Smooth muscle cell (in vitro differentiated cells): ENCODE results near the gene ARHGAP27. TPM values are rescaled to one million over a fixed set of nuclear protein-coding genes. Genes with fewer than 3 reads are reported as not detected.
"Not testable (repeated sequence)": the region's sequence is repeated elsewhere in the genome, so short reads cannot be mapped to it uniquely, and the experiment has no call there.

ENCODE experiments used
- DNase-seq: peaks from one replicate; lab custom pipeline; 2025; ENCODE audit not compliant: unreplicated experiment; lab: John Stamatoyannopoulos, UW
- H2AFZ ChIP-seq: fragments of 200-600 bp; sonication (generic); 2 replicates; pipeline ENCODE4 v1.6.0; 2016; ENCODE audit warnings: antibody characterized with exemption, low read depth, mild to moderate bottlenecking
- H3F3A ChIP-seq: fragments of 200-600 bp; sonication (generic); 2 replicates; pipeline ENCODE4 v1.6.0; 2017; ENCODE audit warnings: antibody characterized with exemption, low read depth
- H3K27ac ChIP-seq: fragments of 200-600 bp; sonication (generic); 2 replicates; pipeline ENCODE4 v1.5.1; 2016; ENCODE audit warnings: low read depth, mild to moderate bottlenecking
- H3K27me3 ChIP-seq: fragments of 200-600 bp; sonication (generic); 2 replicates; pipeline ENCODE4 v1.6.1; 2016; ENCODE audit warnings: low read depth, mild to moderate bottlenecking
- H3K36me3 ChIP-seq: fragments of 200-600 bp; sonication (generic); 2 replicates; pipeline ENCODE4 v1.5.1; 2016; ENCODE audit warnings: low read depth
- H3K4me1 ChIP-seq: fragments of 200-600 bp; sonication (generic); 2 replicates; pipeline ENCODE4 v1.5.1; 2016; ENCODE audit warnings: low read depth
- H3K4me2 ChIP-seq: fragments of 200-600 bp; sonication (generic); 2 replicates; pipeline ENCODE4 v1.6.0; 2016; ENCODE audit warnings: mild to moderate bottlenecking
- H3K4me3 ChIP-seq: fragments of 200-600 bp; sonication (generic); 2 replicates; pipeline ENCODE4 v1.5.1; 2016; ENCODE audit warnings: mild to moderate bottlenecking
- H3K79me2 ChIP-seq: fragments of 200-600 bp; sonication (generic); 2 replicates; pipeline ENCODE4 v1.6.0; 2016; ENCODE audit warnings: low read depth, mild to moderate bottlenecking
- H3K9ac ChIP-seq: fragments of 200-600 bp; sonication (generic); 2 replicates; pipeline ENCODE4 v1.6.0; 2016; ENCODE audit warnings: low read depth
- H3K9me3 ChIP-seq: fragments of 200-600 bp; sonication (generic); replicated peaks from 2 replicates; pipeline ENCODE4 v1.5.1; 2016; ENCODE audit warnings: low read depth
- H4K20me1 ChIP-seq: fragments of 200-600 bp; sonication (generic); 2 replicates; pipeline ENCODE4 v1.6.0; 2016; ENCODE audit warnings: low read depth
- WGBS: methylation state at CpG from one replicate; pipeline ENCODE4 v1.1.7; 2016; ENCODE audit warnings: low lambda C conversion rate; 5-methylcytosine and 5-hydroxymethylcytosine counted together
- polyA plus RNA-seq: library from polyadenylated mRNA; unstranded; fragments of >200 nt; fragmentation: Nextera tagmentation; extraction: Ambion mirVana; gene quantifications from 2 replicates; pipeline ENCODE4 v1.2.1, GENCODE V29; 2016
- total RNA-seq: library from RNA; depleted of rRNA; stranded (reverse); fragments of >200 nt; gene quantifications from 2 replicates; pipeline ENCODE4 v1.2.3, GENCODE V29; 2014
- TF ChIP-seq, protein P1 (sequence below): fragments of 200-600 bp; sonication (generic); IDR thresholded peaks from 2 replicates; pipeline ENCODE4 v1.5.1; 2017; ENCODE audit warnings: borderline replicate concordance, mild to moderate bottlenecking, antibody characterized with exemption; ENCODE audit not compliant: insufficient read depth, poor library complexity, severe bottlenecking

Gene ARHGAP27
- total and polyA plus RNA-seq, 2 experiments from 2014 or later, result 3.6 to 3.7 TPM

DNA sequence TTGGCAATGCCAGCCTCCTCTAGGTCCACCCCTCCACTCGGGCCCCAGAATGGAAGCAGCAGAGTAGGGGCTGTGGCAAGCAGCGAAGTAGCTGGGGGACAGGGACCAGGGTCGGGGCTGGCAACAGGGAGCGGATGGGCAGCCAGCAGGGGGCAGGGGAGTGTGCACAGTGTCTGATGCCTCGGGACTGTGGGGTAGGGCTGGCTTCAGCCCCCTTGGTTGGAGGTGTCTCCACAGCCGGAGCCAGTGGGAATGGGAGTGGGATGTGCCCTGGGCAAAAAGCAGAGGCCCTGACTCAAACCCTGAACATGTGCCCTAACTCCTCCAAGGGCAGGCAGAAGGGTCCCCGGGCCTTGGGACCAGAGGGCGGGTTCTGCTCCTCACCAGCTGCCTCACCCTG is 18.5 kb upstream of the ARHGAP27 start:
- Histone ChIP-seq H3K4me3 (no peak overlapping the region), H3K79me2 (no peaks in the 10 kb centered on the region), H3K4me1 (no peaks in the 10 kb centered on the region), H3K9me3 (no peaks in the 10 kb centered on the region), H3K4me2 (no peak overlapping the region), H3K27ac (no peak overlapping the region), H3K9ac (no peak overlapping the region), H3K27me3 (no peaks in the 10 kb centered on the region), H2AFZ (no peak overlapping the region), H3K36me3 (no peaks in the 10 kb centered on the region), H3F3A (no peaks in the 10 kb centered on the region), H4K20me1 (no peaks in the 10 kb centered on the region)
- TF ChIP-seq, protein P1, sequence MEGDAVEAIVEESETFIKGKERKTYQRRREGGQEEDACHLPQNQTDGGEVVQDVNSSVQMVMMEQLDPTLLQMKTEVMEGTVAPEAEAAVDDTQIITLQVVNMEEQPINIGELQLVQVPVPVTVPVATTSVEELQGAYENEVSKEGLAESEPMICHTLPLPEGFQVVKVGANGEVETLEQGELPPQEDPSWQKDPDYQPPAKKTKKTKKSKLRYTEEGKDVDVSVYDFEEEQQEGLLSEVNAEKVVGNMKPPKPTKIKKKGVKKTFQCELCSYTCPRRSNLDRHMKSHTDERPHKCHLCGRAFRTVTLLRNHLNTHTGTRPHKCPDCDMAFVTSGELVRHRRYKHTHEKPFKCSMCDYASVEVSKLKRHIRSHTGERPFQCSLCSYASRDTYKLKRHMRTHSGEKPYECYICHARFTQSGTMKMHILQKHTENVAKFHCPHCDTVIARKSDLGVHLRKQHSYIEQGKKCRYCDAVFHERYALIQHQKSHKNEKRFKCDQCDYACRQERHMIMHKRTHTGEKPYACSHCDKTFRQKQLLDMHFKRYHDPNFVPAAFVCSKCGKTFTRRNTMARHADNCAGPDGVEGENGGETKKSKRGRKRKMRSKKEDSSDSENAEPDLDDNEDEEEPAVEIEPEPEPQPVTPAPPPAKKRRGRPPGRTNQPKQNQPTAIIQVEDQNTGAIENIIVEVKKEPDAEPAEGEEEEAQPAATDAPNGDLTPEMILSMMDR, result no peak
- WGBS, result 81% methylated on average over 8 of the region's 8 CpGs
- no peak for DNase-seq

DNA sequence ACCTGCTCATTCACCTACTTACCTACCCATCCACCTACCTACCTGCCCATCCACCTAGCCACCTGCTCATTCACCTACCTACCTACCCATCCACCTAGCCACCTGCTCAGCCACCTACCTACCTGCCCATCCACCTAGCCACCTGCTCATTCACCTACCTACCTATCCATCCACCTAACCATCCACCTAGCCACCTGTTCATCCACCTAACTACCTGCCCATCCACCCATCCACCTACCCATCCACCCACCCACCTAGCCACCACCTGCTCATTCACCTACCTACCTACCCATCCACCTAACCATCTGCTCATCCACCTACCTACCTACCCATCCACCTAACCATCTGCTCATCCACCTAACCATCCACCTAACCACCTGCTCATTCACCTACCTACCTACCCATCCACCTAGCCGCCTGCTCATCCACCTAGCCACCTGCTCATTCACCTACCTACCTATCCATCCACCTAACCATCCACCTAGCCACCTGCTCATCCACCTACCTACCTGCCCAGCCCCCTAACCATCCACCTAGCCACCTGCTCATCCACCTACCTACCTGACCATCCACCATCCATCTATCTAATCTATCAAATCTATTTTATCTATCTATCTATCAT is 17.1 kb upstream of the ARHGAP27 start:
- H3K9ac ChIP-seq, H3K4me2 ChIP-seq, H4K20me1 ChIP-seq, H3K79me2 ChIP-seq, H3K4me3 ChIP-seq, H3K9me3 ChIP-seq, DNase-seq, H3K27ac ChIP-seq, H3K4me1 ChIP-seq, H3F3A ChIP-seq, H2AFZ ChIP-seq, H3K36me3 ChIP-seq, H3K27me3 ChIP-seq: not testable (repeated sequence)
- 100% methylated on average over 1 of the region's 1 CpG for WGBS

DNA sequence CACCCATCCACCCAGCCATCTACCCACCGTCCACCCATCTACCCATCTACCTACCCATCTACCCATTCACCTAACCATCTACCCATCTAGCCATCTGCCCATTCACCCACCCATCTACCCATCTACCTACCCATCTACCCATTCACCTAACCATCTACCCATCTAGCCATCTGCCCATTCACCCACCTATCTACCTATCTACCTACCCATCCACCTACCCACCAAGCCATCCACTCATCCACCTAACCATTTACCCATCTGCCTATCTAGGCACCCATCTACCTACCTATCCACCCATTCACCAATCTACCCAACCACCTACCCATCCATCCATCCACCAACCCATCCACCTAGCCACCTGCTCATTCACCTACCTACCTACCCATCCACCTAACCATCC is 16.6 kb upstream of the ARHGAP27 start:
- H3F3A ChIP-seq, H3K36me3 ChIP-seq, H3K27me3 ChIP-seq, H3K79me2 ChIP-seq, DNase-seq, H3K9ac ChIP-seq, H3K4me2 ChIP-seq, H3K4me3 ChIP-seq, H3K9me3 ChIP-seq, H3K4me1 ChIP-seq, H4K20me1 ChIP-seq, H2AFZ ChIP-seq, H3K27ac ChIP-seq: not testable (repeated sequence)
- no CpG with 5 or more reads among the region's 1 CpG for WGBS

DNA sequence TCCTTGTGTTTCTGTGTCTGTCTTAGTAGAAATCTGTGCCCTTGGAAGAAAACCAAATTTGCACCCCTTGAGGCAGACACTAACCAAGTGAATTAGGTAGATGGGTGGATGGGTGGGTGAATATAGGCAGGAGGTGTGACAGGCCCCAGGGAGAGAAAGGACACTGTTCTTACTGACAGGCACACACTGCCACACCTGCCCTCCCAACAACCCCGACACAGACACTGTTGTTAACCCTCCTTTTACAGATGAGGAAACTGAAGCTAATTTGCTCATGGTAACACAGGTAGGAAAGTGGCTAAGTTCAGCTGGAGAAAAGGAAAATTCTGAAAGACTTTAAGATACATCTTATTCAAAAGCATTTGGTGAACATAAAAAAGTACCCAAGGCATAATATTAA is 15.8 kb upstream of the ARHGAP27 start:
- not testable (repeated sequence) for H3K4me1 ChIP-seq, H3K4me3 ChIP-seq, H3K9ac ChIP-seq, H4K20me1 ChIP-seq, H3K9me3 ChIP-seq, DNase-seq, H3K36me3 ChIP-seq, H3K79me2 ChIP-seq, H3K4me2 ChIP-seq, H2AFZ ChIP-seq, H3K27me3 ChIP-seq, H3K27ac ChIP-seq, H3F3A ChIP-seq
- 100% methylated on average over 1 of the region's 1 CpG for WGBS

DNA sequence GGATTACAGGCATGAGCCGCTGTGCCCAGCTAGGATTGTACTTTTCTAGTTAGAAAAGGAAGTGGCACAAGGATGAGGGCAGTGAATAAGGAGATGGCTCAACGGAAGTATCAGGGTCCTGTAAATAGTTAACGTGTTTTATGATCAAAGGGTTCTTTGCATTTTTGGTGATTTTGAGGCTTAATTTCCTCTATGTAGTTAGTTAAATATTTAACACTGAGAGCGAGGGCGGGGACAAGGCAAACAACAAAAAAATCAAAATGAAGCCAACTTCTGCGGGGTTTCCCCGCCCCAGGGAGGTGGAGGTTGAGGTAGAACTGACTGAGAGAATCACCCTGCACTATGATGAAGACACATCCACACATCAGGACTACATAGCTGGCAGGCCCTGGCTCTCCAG is 15.4 kb upstream of the ARHGAP27 start:
- H4K20me1 ChIP-seq, H3K79me2 ChIP-seq, H3K4me1 ChIP-seq, H2AFZ ChIP-seq, H3K9ac ChIP-seq, H3K9me3 ChIP-seq, H3K36me3 ChIP-seq, H3K4me2 ChIP-seq, H3K27ac ChIP-seq, H3K27me3 ChIP-seq, DNase-seq, H3F3A ChIP-seq, H3K4me3 ChIP-seq: not testable (repeated sequence)
- 94% methylated on average over 7 of the region's 7 CpGs for WGBS

DNA sequence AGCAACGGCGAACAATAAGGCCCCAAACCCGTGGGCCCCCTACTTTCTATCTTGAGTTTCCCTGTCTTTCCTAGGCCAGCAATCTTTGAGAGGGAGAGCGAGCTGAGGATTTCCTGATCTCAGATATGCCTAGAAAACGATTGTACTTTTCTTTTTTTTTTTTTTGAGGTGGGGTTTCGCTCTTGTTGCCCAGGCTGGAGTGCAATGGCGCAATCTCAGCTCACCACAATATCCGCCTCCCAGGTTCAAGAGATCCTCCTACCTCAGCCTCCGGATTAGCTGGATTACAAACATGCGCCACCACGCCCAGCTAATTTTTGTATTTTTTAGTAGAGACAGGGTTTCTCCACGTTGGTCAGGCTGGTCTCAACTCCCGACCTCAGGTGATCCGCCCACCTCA is 15.0 kb upstream of the ARHGAP27 start:
- WGBS, result 85% methylated on average over 14 of the region's 14 CpGs
- not testable (repeated sequence) for H3K27ac ChIP-seq, H3K9ac ChIP-seq

DNA sequence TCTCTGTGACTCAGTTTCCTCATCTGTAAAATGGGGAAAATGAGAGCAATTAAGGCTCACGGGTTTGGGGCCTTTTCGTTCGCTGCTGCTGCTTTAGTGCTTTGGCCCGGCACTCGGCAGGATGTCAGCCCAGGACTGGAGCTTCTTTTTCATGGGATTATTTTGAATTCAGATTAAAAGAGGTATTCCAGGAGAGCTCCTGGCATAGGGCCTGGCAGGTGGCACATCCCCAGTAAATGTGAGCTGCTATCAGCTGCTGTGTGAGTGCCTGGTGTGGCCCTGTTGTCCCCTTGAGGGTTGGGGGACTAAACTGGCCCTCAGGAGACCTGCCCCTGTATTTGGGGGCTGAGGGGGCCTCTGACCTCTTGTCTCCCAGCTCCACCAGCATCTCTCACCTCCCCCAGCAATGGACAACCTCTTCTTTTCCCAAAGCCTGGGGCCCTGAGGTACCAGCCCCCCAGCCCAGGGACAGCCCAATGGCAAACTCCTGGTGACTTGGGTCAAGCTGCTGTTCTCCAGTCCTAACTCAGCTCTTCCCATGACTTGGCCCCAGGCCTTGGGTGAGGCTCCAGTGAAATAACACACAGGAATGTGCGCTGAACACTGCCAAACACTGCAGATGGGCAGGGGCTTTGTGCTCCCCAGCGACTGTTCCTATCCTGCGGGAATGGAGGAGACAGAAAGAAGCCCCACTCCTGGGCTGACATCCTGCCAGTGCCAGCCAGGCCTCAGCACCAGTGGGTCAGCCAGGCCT is 14.4 kb upstream of the ARHGAP27 start:
- H3K79me2 ChIP-seq, H3F3A ChIP-seq, H3K27me3 ChIP-seq, H3K4me2 ChIP-seq, H3K4me3 ChIP-seq, H3K27ac ChIP-seq, H3K9ac ChIP-seq, H2AFZ ChIP-seq, H3K4me1 ChIP-seq, H3K9me3 ChIP-seq, DNase-seq, H4K20me1 ChIP-seq, H3K36me3 ChIP-seq: not testable (repeated sequence)
- 97% methylated on average over 8 of the region's 8 CpGs for WGBS

More for the DNA sequence above, 15.0 kb upstream of the ARHGAP27 start:
- not testable (repeated sequence) for H3K4me2 ChIP-seq, DNase-seq, H3F3A ChIP-seq, H4K20me1 ChIP-seq, H3K27me3 ChIP-seq, H3K4me3 ChIP-seq, H3K79me2 ChIP-seq, H3K9me3 ChIP-seq, H2AFZ ChIP-seq, H3K4me1 ChIP-seq, H3K36me3 ChIP-seq
